H1 (cell line): ENCODE data around the gene CDH15. TPM values are rescaled to one million over a fixed set of nuclear protein-coding genes. Genes with fewer than 3 reads are reported as not detected.
A peak's percentile ranks its signal among the peaks of the same experiment; 100 is the strongest.

Source experiments
- CTCF ChIA-PET: fragments of 300-600 bp; sonication (Branson Sonifier 250); formaldehyde crosslinking; loops from one replicate; lab custom pipeline; 2021; ENCODE audit not compliant: partially characterized antibody; lab: Charles Lee
- POLR2A ChIA-PET: fragments of 300-600 bp; sonication (Branson Sonifier 250); formaldehyde crosslinking; loops from one replicate; lab custom pipeline; 2021; ENCODE audit warnings: inconsistent platforms; ENCODE audit not compliant: partially characterized antibody; lab: Charles Lee
- DNase-seq, 2 experiments: peaks; one replicate each; pipeline versions ENCODE4 v3.0.0 to v3.0.0-alpha.2; 2010 to 2022; ENCODE audit warnings: low spot score in 2 of 2, low read depth in 1 of 2, mixed read lengths in 1 of 2
- FAIRE-seq: peaks from 2 replicates; lab custom pipeline; 2011; peaks lifted over from hg19 to GRCh38; lab: Jason Lieb, UNC
- H2AFZ ChIP-seq: 2 replicates; pipeline ENCODE4 v1.8.1; 2012; ENCODE audit warnings: low read length, inconsistent platforms
- H2AK5ac ChIP-seq: 2 replicates; pipeline ENCODE4 v1.6.1; 2013; ENCODE audit warnings: low read depth, low read length
- H2BK120ac ChIP-seq: replicated peaks from 2 replicates; pipeline ENCODE3; 2013; ENCODE audit warnings: low read depth, low read length, inconsistent platforms
- H2BK12ac ChIP-seq: 2 replicates; pipeline ENCODE4 v1.6.1; 2013; ENCODE audit warnings: low read depth, low read length
- H2BK15ac ChIP-seq: 2 replicates; pipeline ENCODE4 v1.6.1; 2013; ENCODE audit warnings: low read length
- H2BK20ac ChIP-seq: 2 replicates; pipeline ENCODE4 v1.6.1; 2013; ENCODE audit warnings: low read length
- H2BK5ac ChIP-seq: 2 replicates; pipeline ENCODE4 v1.6.1; 2013; ENCODE audit warnings: low read depth, low read length
- H3K14ac ChIP-seq: 2 replicates; pipeline ENCODE4 v1.6.1; 2013; ENCODE audit warnings: inconsistent platforms; ENCODE audit not compliant: insufficient read length
- H3K18ac ChIP-seq: 2 replicates; pipeline ENCODE4 v1.6.1; 2013; ENCODE audit warnings: low read length; ENCODE audit errors: extremely low read depth
- H3K23ac ChIP-seq: 2 replicates; pipeline ENCODE4 v1.6.1; 2013; ENCODE audit warnings: inconsistent platforms; ENCODE audit not compliant: insufficient read length
- H3K23me2 ChIP-seq: 2 replicates; pipeline ENCODE4 v1.6.1; 2013; ENCODE audit warnings: low read depth, low read length
- H3K27ac ChIP-seq: 2 replicates; pipeline ENCODE4 v1.6.1; 2011; ENCODE audit warnings: low read depth, low read length, inconsistent platforms
- H3K27me3 ChIP-seq, 4 experiments: replicated peaks in 1 of 4; 1 replicate in 1 of 4; 2 replicates in 3 of 4; pipeline versions ENCODE4 v1.6.1 to v1.8.1; 2011 to 2013; ENCODE audit warnings: low read length in 3 of 4, mild to moderate bottlenecking in 3 of 4, inconsistent platforms in 2 of 4, mixed read lengths in 2 of 4, moderate library complexity in 1 of 4; ENCODE audit not compliant: control insufficient read depth in 3 of 4, insufficient read depth in 3 of 4; ENCODE audit errors: extremely low read depth in 1 of 4
- H3K36me3 ChIP-seq, 4 experiments: 2 replicates each; pipeline versions ENCODE4 v1.6.1 to v1.8.1; 2011 to 2013; ENCODE audit warnings: mild to moderate bottlenecking in 4 of 4, low read length in 3 of 4, moderate library complexity in 2 of 4, control low read depth in 1 of 4, inconsistent platforms in 1 of 4; ENCODE audit not compliant: insufficient read depth in 4 of 4, control insufficient read depth in 2 of 4
- H3K4ac ChIP-seq: replicated peaks from 2 replicates; pipeline ENCODE3; 2013; ENCODE audit warnings: low read length, low read depth, mixed read lengths, inconsistent platforms; ENCODE audit not compliant: insufficient read length
- H3K4me1 ChIP-seq, 4 experiments: replicated peaks in 1 of 4; 1 replicate in 1 of 4; 2 replicates in 3 of 4; pipeline versions ENCODE4 v1.6.1 to v1.8.1; 2011 to 2013; ENCODE audit warnings: low read length in 3 of 4, inconsistent platforms in 2 of 4, mixed read lengths in 1 of 4; ENCODE audit not compliant: insufficient read depth in 4 of 4, control insufficient read depth in 3 of 4
- H3K4me2 ChIP-seq, 2 experiments: 2 replicates each; pipeline versions ENCODE4 v1.6.1 to v1.8.1; 2011 to 2013; ENCODE audit warnings: low read depth in 2 of 2, low read length in 2 of 2, control low read depth in 1 of 2, inconsistent platforms in 1 of 2, mild to moderate bottlenecking in 1 of 2; ENCODE audit not compliant: insufficient read depth in 1 of 2
- H3K4me3 ChIP-seq, 4 experiments: fragments of 200-600, 300-600 bp in 1 of 4; sonication (generic), shearing (Covaris generic), sonication (Bioruptor Twin) in 1 of 4; 2 replicates each; pipeline versions ENCODE4 v1.5.1 to v1.8.1; 2011 to 2016; ENCODE audit warnings: low read length in 4 of 4, low read depth in 3 of 4, control low read depth in 2 of 4, inconsistent platforms in 2 of 4, mild to moderate bottlenecking in 2 of 4, mixed read lengths in 1 of 4, moderate library complexity in 1 of 4; ENCODE audit not compliant: insufficient read depth in 2 of 4; ENCODE audit errors: extremely low read depth in 1 of 4
- H3K56ac ChIP-seq: replicated peaks from 2 replicates; pipeline ENCODE3; 2013; ENCODE audit warnings: low read depth, mild to moderate bottlenecking, mixed read lengths, low read length, inconsistent platforms; ENCODE audit not compliant: insufficient read length
- H3K79me1 ChIP-seq: 2 replicates; pipeline ENCODE4 v1.6.1; 2013; ENCODE audit warnings: low read depth, low read length, control low read depth
- H3K79me2 ChIP-seq, 2 experiments: 2 replicates each; pipeline versions ENCODE4 v1.6.1 to v1.8.1; 2012 to 2013; ENCODE audit warnings: low read length in 2 of 2, mild to moderate bottlenecking in 2 of 2, inconsistent platforms in 1 of 2; ENCODE audit not compliant: insufficient read depth in 2 of 2, control insufficient read depth in 1 of 2
- H3K9ac ChIP-seq, 4 experiments: replicated peaks in 1 of 4; 1 replicate in 1 of 4; 2 replicates in 3 of 4; pipeline versions ENCODE4 v1.6.1 to v1.8.1; 2011 to 2013; ENCODE audit warnings: low read depth in 3 of 4, low read length in 3 of 4, control low read depth in 2 of 4, mild to moderate bottlenecking in 2 of 4, moderate library complexity in 2 of 4, inconsistent platforms in 1 of 4; ENCODE audit errors: extremely low read depth in 1 of 4
- H3K9me3 ChIP-seq, 2 experiments: 2 replicates each; pipeline versions ENCODE4 v1.6.1 to v1.8.1; 2012 to 2013; ENCODE audit warnings: mild to moderate bottlenecking in 2 of 2, moderate library complexity in 2 of 2, control low read depth in 1 of 2, inconsistent platforms in 1 of 2, low read depth in 1 of 2, low read length in 1 of 2, mixed read lengths in 1 of 2; ENCODE audit not compliant: insufficient read depth in 2 of 2
- H4K20me1 ChIP-seq, 2 experiments: replicated peaks in 1 of 2; 2 replicates each; pipeline versions ENCODE3 to v1.8.1; 2011 to 2013; ENCODE audit warnings: inconsistent platforms in 2 of 2, low read length in 2 of 2, mild to moderate bottlenecking in 1 of 2; ENCODE audit not compliant: insufficient read depth in 2 of 2, control insufficient read depth in 1 of 2
- H4K5ac ChIP-seq: 2 replicates; pipeline ENCODE4 v1.6.1; 2013; ENCODE audit warnings: low read length, low read depth, mixed read lengths, inconsistent platforms; ENCODE audit not compliant: insufficient read length
- H4K8ac ChIP-seq: 2 replicates; pipeline ENCODE4 v1.8.0; 2013; ENCODE audit warnings: mild to moderate bottlenecking, moderate library complexity, low read length, inconsistent platforms; ENCODE audit not compliant: insufficient read depth; ENCODE audit errors: extremely low read depth
- H4K91ac ChIP-seq: replicated peaks from 2 replicates; pipeline ENCODE3; 2013; ENCODE audit warnings: low read length, mixed read lengths, inconsistent platforms; ENCODE audit not compliant: insufficient read length
- BCL11A ChIP-seq, 2 experiments: IDR thresholded peaks; one replicate each; pipeline ENCODE4 v1.6.1; 2011; ENCODE audit warnings: low read depth in 2 of 2, low read length in 2 of 2, mild to moderate bottlenecking in 2 of 2
- BRCA1 ChIP-seq: IDR thresholded peaks from 2 replicates; pipeline ENCODE4 v1.6.1; 2012; ENCODE audit warnings: low read depth, low read length, improper control_type of control experiment
- CBX8 ChIP-seq: fragments of 300-800, 300-1000 bp; sonication (generic); IDR thresholded peaks from 2 replicates; pipeline ENCODE4 v1.7.1; 2016; ENCODE audit warnings: low read depth, low read length, borderline replicate concordance
- CTBP2 ChIP-seq: IDR thresholded peaks from 2 replicates; pipeline ENCODE4 v1.7.0; 2011; ENCODE audit warnings: borderline replicate concordance, mild to moderate bottlenecking, moderate library complexity, mixed read lengths, low read length; ENCODE audit not compliant: insufficient read depth, insufficient read length
- EGR1 ChIP-seq: IDR thresholded peaks from 2 replicates; pipeline ENCODE4 v1.6.1; 2011; ENCODE audit warnings: low read depth, low read length, borderline replicate concordance
- EP300 ChIP-seq, 2 experiments: IDR thresholded peaks; 1 replicate in 1 of 2; 2 replicates in 1 of 2; pipeline ENCODE4 v1.6.1; 2011 to 2012; ENCODE audit warnings: low read depth in 2 of 2, low read length in 2 of 2, mild to moderate bottlenecking in 2 of 2, borderline replicate concordance in 1 of 2, inconsistent platforms in 1 of 2, moderate library complexity in 1 of 2
- POLR2AphosphoS5 ChIP-seq: IDR thresholded peaks from 2 replicates; pipeline ENCODE4 v1.6.1; 2011; ENCODE audit warnings: low read depth, low read length
- SIN3A ChIP-seq, 2 experiments: IDR thresholded peaks in 1 of 2; conservative IDR thresholded peaks in 1 of 2; 2 replicates each; pipeline ENCODE4 v1.6.1; 2011 to 2012; ENCODE audit warnings: low read length in 2 of 2, improper control_type of control experiment in 1 of 2, low read depth in 1 of 2, mild to moderate bottlenecking in 1 of 2
- TAF7 ChIP-seq: optimal IDR thresholded peaks from 2 replicates; pipeline ENCODE3; 2011; ENCODE audit warnings: low read depth, mild to moderate bottlenecking, inconsistent platforms, low read length, moderate library complexity, borderline replicate concordance
- WGBS, 2 experiments: shearing (Covaris generic) in 1 of 2; methylation state at CpG; one replicate each; pipeline versions ENCODE4 v1.1.6 to v1.1.7; 2013 to 2015; ENCODE audit warnings: low lambda C conversion rate in 2 of 2, mixed read lengths in 2 of 2, inconsistent platforms in 1 of 2, low coverage in 1 of 2, missing lambda C conversion rate in 1 of 2; ENCODE audit not compliant: insufficient replicate concordance in 2 of 2, insufficient coverage in 1 of 2, insufficient read length in 1 of 2; ENCODE audit errors: extremely low coverage in 1 of 2, missing lambda C conversion rate in 1 of 2; 5-methylcytosine and 5-hydroxymethylcytosine counted together
- polyA plus RNA-seq, 7 experiments: library from polyadenylated mRNA; depleted of rRNA in 3 of 7; stranded (reverse) in 5 of 7; unstranded in 2 of 7; fragments of >200 nt in 5 of 7; fragments of 200-250 nt in 2 of 7; gene quantifications; 1 replicate in 5 of 7; 2 replicates in 1 of 7; 4 replicates in 1 of 7; pipeline versions ENCODE4 v1.2.1 to v1.2.3, GENCODE V29; 2011 to 2013; ENCODE audit warnings: missing spikeins in 2 of 7, mixed read lengths in 2 of 7
- total RNA-seq: library from RNA; stranded (reverse); fragmentation: NEBNext Ultra II Directional; extraction: Animal tissue kit (Norgen Biotek cat#: 25700); gene quantifications from 2 replicates; pipeline ENCODE4 v1.2.1, GENCODE V29; 2021
- TF ChIP-seq, protein P1 (sequence below): IDR thresholded peaks from 2 replicates; pipeline ENCODE4 v1.6.1; 2011; ENCODE audit warnings: low read length, improper control_type of control experiment

The CDH15 gene
- total and polyA plus RNA-seq, 2 of the 8 experiments (the other 6 are each of a cell fraction or from before 2014, with no cell fraction given): 0.50 to 0.82 TPM

DNA sequence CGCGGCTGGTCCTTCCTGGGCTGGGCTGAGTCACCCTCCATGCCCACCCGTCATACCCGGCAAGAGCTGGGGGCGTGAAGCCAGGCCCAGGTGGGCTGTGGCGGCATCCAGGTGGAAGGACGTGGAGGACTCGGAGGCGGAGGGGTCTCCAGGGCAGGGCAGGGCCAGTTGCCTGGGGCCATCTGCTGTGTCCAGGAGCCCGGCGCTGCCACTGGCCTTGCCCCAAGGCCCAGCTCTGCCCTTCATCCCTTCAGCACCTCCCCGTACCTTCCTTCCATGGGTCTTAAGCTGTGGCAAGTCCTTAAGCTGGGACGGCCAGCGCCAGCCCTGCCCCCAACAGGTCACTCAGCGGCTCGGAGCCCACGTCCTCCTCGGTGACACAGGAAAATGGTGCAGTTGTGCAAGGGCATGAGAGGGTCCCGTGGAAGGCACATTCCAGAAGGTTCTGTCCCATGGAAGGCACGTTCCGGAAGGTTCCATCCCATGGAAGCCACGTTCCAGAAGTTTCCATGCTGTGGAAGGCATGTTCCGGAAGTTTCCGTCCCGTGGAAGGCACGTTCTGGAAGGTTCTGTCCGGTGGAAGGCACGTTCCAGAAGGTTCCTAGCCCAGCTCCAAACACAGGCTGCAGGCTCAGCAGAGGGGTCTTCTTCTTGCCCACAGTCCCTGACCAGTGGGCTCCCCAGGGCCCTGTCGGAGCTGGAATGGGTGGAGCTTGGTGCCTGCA lies 10.4 kb upstream of the CDH15 start:
- Histone ChIP-seq H2BK120ac (no peak overlapping the region), H3K9ac (no peak overlapping the region), H2AFZ (no peak overlapping the region), H3K79me1 (no peaks in the 10 kb centered on the region), H3K23me2 (no peaks in the 10 kb centered on the region; the same call in 1 of the 2 replicates), H3K4ac (no peak overlapping the region), H3K36me3 (no peaks in the 10 kb centered on the region), H4K20me1 (no peaks in the 10 kb centered on the region), H4K91ac (no peak overlapping the region), H2AK5ac (no peak overlapping the region), H3K14ac (no peak overlapping the region), H3K4me2 (no peak overlapping the region), H3K79me2 (no peaks in the 10 kb centered on the region), H2BK5ac (no peak overlapping the region; the same call in 1 of the 2 replicates), H3K23ac (no peak overlapping the region), H3K27me3 (peaks cover 0 to 3% (median 0%) of the 10 kb centered on the region in 4 experiments; a peak in 2 of 7 replicates), H2BK12ac (peak overlapping the region; percentile 60; the same call in 1 of the 2 replicates), H2BK20ac (peak overlapping the region; percentile 72; the same call in 1 of the 2 replicates), H2BK15ac (no peak overlapping the region; the same call in 1 of the 2 replicates), H3K9me3 (peaks cover 15 to 31% of the 10 kb centered on the region in 2 experiments), H3K18ac (no peak overlapping the region), H3K4me1 (no peaks in the 10 kb centered on the region), H3K4me3 (no peak overlapping the region), H4K5ac (no peak overlapping the region), H4K8ac (no peak overlapping the region), H3K56ac (no peak overlapping the region), H3K27ac (no peak overlapping the region)
- CTCF ChIA-PET: interaction anchor here (1.1 kb wide), 1 partner anchor 350 kb away, joined by 3 read pairs; the partner anchor contains the start of gene APRT
- DNase-seq (no peak), FAIRE-seq (no peak)
- WGBS, 2 experiments: 87% methylated on average over 27 of the region's 29 CpGs; no CpG with 5 or more reads in 1 of the 2 experiments
- TF ChIP-seq POLR2AphosphoS5 (no peak), BRCA1 (no peak), BCL11A (IDR thresholded peaks at IDR 0.05; ENCODE audit: low read depth in 2 of 2, low read length in 2 of 2) (no peak), SIN3A (conservative IDR thresholded peaks at IDR 0.05 in 1 of 2, IDR thresholded peaks at IDR 0.05 in 1 of 2; ENCODE audit: low read depth in 1 of 2, low read length in 2 of 2) (no peak), TAF7 (no peak), EP300 (IDR thresholded peaks at IDR 0.05; ENCODE audit: borderline replicate concordance in 1 of 2, low read depth in 2 of 2, low read length in 2 of 2) (no peak), EGR1 (no peak), CBX8 (no peak), CTBP2 (no peak)
- TF ChIP-seq, protein P1, sequence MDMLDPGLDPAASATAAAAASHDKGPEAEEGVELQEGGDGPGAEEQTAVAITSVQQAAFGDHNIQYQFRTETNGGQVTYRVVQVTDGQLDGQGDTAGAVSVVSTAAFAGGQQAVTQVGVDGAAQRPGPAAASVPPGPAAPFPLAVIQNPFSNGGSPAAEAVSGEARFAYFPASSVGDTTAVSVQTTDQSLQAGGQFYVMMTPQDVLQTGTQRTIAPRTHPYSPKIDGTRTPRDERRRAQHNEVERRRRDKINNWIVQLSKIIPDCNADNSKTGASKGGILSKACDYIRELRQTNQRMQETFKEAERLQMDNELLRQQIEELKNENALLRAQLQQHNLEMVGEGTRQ: no peak
- POLR2A ChIA-PET: interaction anchor here (0.6 to 0.8 kb wide), 2 partner anchors 125 to 159 kb away, joined by 3 read pairs; no protein-coding TSS in a partner anchor
